Activated naive CD8-positive, alpha-beta T cell treated with anti-CD3 and anti-CD28 coated beads for 36 hours (primary cell): Measurements from ENCODE around the gene FCGR3A. TPM values are rescaled to one million over a fixed set of nuclear protein-coding genes. Genes with fewer than 3 reads are reported as not detected.
A peak's percentile ranks its signal among the peaks of the same experiment; 100 is the strongest.
"Not testable (repeated sequence)": the region's sequence is repeated elsewhere in the genome, so short reads cannot be mapped to it uniquely, and the experiment has no call there.

Experiments
- DNase-seq: peaks from one replicate; pipeline ENCODE4 v3.0.0; 2021
- H3K27ac Mint-ChIP-seq: one replicate; pipeline ENCODE4 v1.8.0; 2022; ENCODE audit warnings: mild to moderate bottlenecking, moderate library complexity, mixed read lengths
- H3K27me3 Mint-ChIP-seq: one replicate; pipeline ENCODE4 v1.8.0; 2022; ENCODE audit warnings: mild to moderate bottlenecking, mixed read lengths
- H3K36me3 Mint-ChIP-seq: one replicate; pipeline ENCODE4 v1.8.0; 2021; ENCODE audit warnings: mild to moderate bottlenecking, mixed read lengths
- H3K4me1 Mint-ChIP-seq: one replicate; pipeline ENCODE4 v1.8.0; 2021; ENCODE audit warnings: mixed read lengths
- H3K4me3 Mint-ChIP-seq: one replicate; pipeline ENCODE4 v1.8.0; 2022; ENCODE audit warnings: mild to moderate bottlenecking, moderate library complexity, mixed read lengths
- H3K9me3 Mint-ChIP-seq: one replicate; pipeline ENCODE4 v1.8.0; 2022; ENCODE audit warnings: mixed read lengths
- total RNA-seq, 2 experiments: library from RNA; stranded (reverse); gene quantifications; one replicate each; pipeline ENCODE4 v1.2.3, GENCODE V29; 2021

Gene FCGR3A
- total RNA-seq, 2 experiments from 2014 or later, result not detected

DNA sequence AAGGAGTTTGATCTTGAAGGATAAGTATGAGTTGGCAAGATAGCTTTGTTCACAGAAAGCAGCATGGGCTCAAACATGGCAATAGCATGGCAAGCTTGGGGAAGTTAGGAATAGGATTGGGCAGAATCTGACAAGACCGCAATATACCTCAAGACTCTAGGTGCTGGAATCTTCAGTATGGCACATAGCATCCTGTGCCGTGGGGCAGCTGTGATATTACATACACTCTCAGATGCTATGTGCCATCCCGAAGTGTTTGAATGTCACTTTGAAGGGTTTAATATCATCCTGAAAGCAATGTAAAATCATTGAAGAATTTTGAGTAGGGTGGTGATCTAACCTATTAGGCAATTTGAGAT lies 17.0 kb upstream of the FCGR3A start:
- H3K36me3 Mint-ChIP-seq, H3K4me3 Mint-ChIP-seq, H3K4me1 Mint-ChIP-seq, DNase-seq, H3K9me3 Mint-ChIP-seq, H3K27ac Mint-ChIP-seq: not testable (repeated sequence)
- peaks cover 10% of the 10 kb centered on the region for H3K27me3 Mint-ChIP-seq

DNA sequence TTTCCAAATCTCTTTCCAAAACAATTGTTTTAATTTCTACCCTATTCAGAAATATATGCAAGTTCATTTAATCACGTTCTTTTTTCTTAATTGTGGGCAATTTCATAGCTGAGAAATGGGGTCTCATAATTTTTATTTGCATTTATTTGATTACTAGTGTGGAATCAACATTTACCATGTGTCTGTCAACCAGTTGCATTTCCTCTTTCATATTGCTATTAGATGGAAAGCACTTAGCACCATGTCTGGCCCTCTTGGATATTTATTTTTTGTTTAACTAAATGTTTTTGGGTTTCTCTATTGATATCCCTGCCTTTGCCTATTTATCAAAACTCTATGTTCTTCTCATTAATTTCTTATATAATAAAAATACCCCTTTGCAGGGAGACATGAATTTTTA lies 13.9 kb upstream of the FCGR3A start:
- not testable (repeated sequence) for H3K27ac Mint-ChIP-seq, H3K27me3 Mint-ChIP-seq, DNase-seq, H3K9me3 Mint-ChIP-seq, H3K36me3 Mint-ChIP-seq, H3K4me3 Mint-ChIP-seq
- H3K4me1 Mint-ChIP-seq, result peaks cover 11% of the 10 kb centered on the region

- not testable (repeated sequence) for DNase-seq, H3K4me3 Mint-ChIP-seq, H3K27me3 Mint-ChIP-seq, H3K27ac Mint-ChIP-seq, H3K9me3 Mint-ChIP-seq, H3K36me3 Mint-ChIP-seq
- H3K4me1 Mint-ChIP-seq, result peaks cover 11% of the 10 kb centered on the region
Observed at GRCh38 chr1:161562441-161562840, 12.8 kb upstream of the FCGR3A start.

DNA sequence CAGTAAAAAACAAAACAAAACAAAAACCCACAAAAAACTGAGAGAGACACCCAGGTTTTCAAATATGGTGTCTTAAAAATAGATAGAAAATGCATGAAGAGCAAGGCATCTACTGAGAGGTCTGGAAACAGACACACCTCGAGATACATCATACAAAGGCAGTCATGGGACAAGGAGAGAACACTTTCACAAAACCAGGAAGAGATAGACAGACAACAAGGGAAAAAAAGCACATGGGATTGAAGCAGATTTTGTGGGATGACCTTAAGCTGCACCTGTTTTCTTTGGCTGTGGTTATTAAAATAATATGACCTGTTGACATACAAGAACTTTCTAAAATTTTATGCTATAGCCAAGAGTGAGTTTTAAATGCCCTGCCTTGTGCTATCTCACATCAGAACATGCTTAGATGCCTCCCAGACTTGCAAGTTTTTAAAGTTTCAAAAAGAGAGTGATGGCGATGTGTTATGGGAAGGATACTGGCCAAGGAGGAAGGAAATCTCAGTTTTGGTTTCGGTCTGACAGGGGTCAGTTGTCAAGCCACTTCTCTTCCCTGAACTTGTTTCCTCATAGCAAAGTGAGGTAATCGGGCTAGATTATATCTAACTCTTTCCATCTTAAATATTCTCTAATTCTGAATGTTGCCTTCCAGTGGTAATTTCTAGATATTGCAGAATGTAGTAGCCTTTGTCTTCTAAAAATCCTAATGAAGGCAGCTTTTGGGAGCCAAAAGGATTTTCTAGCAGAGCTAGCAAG lies 11.5 kb upstream of the FCGR3A start:
- not testable (repeated sequence) for H3K27ac Mint-ChIP-seq, H3K4me3 Mint-ChIP-seq, H3K9me3 Mint-ChIP-seq, H3K27me3 Mint-ChIP-seq, H3K36me3 Mint-ChIP-seq, DNase-seq, H3K4me1 Mint-ChIP-seq

- H3K4me1 Mint-ChIP-seq, result peaks cover 12% of the 10 kb centered on the region
Observed at GRCh38 chr1:161557506-161558450, 8.2 kb upstream of the FCGR3A start.

GRCh38 chr1:161556990-161557389 lies 7.4 kb upstream of the FCGR3A start:
- H3K27me3 Mint-ChIP-seq, H3K36me3 Mint-ChIP-seq, DNase-seq, H3K9me3 Mint-ChIP-seq, H3K4me3 Mint-ChIP-seq, H3K27ac Mint-ChIP-seq: not testable (repeated sequence)
- H3K4me1 Mint-ChIP-seq, result peaks cover 12% of the 10 kb centered on the region

More at GRCh38 chr1:161557506-161558450, 8.2 kb upstream of the FCGR3A start:
- not testable (repeated sequence) for H3K4me3 Mint-ChIP-seq, H3K27me3 Mint-ChIP-seq, H3K36me3 Mint-ChIP-seq, H3K27ac Mint-ChIP-seq, H3K9me3 Mint-ChIP-seq, DNase-seq

DNA sequence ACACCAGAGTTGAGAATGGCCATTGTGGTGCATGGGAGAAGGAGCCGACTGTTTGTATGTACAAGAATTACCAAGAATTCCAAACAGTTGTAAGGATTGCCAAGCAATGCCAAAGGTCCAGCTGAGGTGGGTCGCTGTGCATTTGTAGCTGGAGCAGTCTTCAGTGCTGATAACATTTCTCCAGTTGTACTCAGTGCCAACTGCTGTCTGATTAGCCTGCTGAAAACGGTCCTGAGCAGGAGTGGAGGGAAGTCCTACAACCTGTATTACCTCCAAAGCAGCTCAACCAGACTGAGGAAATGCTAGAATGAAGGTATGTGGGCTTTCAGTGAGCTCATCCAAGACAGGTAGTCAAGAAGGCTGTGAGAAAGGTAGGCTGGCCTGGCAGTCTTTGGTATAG lies 6.5 kb upstream of the FCGR3A start:
- H3K9me3 Mint-ChIP-seq, DNase-seq, H3K4me3 Mint-ChIP-seq, H3K27ac Mint-ChIP-seq, H3K27me3 Mint-ChIP-seq, H3K4me1 Mint-ChIP-seq, H3K36me3 Mint-ChIP-seq: not testable (repeated sequence)

DNA sequence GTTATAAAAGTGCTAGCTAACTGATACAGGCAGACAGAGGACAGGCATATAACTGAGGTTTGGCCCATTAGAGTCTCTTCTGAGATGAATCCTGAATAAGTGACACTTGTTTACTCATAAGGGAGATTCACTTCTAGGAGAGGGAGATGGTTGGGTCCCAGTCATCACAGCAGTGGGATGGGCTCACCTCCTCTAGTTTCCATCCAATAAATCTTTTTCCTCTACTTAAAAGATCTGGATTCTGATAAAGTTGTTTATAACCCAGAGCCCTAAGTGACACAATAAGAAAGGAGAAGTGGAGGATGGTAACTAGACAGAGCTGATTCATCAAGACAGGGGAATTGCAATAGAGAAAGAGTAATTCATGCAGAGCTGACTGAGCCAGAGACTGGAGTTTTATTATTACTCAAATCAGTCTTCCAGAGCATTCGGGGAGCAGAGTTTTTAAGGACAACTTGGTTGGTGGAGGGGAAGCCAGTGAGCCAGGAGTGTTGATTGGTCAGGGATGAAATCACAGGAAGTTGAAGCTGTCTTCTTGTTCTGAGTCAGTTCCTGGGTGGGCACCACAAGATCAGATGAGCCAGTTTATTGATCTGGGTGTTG lies 5.3 kb upstream of the FCGR3A start:
- not testable (repeated sequence) for H3K4me3 Mint-ChIP-seq, H3K27me3 Mint-ChIP-seq, DNase-seq, H3K9me3 Mint-ChIP-seq, H3K4me1 Mint-ChIP-seq, H3K36me3 Mint-ChIP-seq
- peak overlapping the region; percentile 38 for H3K27ac Mint-ChIP-seq

- H3K27me3 Mint-ChIP-seq, H3K4me1 Mint-ChIP-seq, H3K36me3 Mint-ChIP-seq, H3K4me3 Mint-ChIP-seq, H3K9me3 Mint-ChIP-seq, DNase-seq: not testable (repeated sequence)
- peak overlapping the region; percentile 42 for H3K27ac Mint-ChIP-seq
Observed at GRCh38 chr1:161554340-161554739, 4.7 kb upstream of the FCGR3A start.

- H3K9me3 Mint-ChIP-seq, H3K4me1 Mint-ChIP-seq, H3K4me3 Mint-ChIP-seq, DNase-seq, H3K27me3 Mint-ChIP-seq, H3K36me3 Mint-ChIP-seq, H3K27ac Mint-ChIP-seq: not testable (repeated sequence)
Observed at GRCh38 chr1:161553631-161554030, 4.0 kb upstream of the FCGR3A start.

DNA sequence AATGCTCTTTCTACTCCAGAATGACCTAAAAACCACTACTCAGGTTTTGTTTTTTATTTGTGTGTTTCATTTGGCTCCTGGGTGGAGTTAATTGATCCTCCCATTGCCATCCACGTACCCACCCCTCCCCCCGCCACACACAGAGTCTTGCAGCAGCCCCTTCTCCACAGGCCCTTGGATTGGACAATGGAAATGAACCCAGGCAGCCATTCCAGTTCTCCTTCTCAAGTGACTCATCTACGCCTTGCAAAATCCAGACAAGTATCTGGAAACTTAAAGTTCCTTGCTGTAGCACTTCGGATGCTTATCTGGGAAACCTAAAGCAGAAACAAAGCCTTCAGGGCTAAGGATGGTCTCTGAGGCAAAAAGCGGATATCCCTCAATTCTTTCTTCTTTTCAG lies 1.3 kb upstream of the FCGR3A start:
- not testable (repeated sequence) for H3K27ac Mint-ChIP-seq, H3K4me3 Mint-ChIP-seq

DNA sequence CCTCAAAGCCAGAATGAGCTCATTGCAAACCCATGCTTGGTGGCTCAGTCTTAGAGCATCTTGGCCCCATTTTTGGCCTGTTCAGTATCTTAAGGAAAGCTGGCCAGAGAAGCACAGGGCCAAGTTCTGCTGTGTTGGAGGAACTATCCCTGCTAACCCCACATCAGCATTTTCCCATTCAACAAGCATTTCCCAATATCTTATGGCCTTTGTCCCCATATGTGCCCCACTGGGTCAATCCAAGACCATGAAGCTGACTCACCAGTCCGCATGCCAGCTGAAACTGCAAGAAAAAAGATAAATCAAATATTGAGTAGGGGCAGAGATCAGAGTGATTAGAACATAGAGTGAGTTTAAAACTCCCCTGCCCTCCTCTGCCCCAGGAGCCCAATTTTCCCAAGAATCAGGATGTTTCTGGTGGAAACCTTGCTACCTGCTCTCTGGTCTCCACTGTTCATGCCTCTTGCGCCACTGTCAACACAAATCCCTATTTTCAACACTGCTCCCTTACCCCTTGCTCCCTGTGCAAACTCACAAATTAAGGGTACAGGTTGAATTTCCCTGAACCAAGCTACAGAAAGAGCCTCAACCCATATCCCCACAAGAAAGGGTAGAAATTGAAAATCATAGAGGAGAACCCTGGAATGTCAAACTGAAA lies 740 bp downstream of the FCGR3A start:
- H3K27ac Mint-ChIP-seq, DNase-seq, H3K4me3 Mint-ChIP-seq, H3K4me1 Mint-ChIP-seq, H3K27me3 Mint-ChIP-seq, H3K9me3 Mint-ChIP-seq, H3K36me3 Mint-ChIP-seq: not testable (repeated sequence)

More for the DNA sequence above, 1.3 kb upstream of the FCGR3A start:
- H3K27me3 Mint-ChIP-seq, H3K9me3 Mint-ChIP-seq, DNase-seq, H3K36me3 Mint-ChIP-seq: not testable (repeated sequence)
- H3K4me1 Mint-ChIP-seq, result peaks cover 11% of the 10 kb centered on the region

DNA sequence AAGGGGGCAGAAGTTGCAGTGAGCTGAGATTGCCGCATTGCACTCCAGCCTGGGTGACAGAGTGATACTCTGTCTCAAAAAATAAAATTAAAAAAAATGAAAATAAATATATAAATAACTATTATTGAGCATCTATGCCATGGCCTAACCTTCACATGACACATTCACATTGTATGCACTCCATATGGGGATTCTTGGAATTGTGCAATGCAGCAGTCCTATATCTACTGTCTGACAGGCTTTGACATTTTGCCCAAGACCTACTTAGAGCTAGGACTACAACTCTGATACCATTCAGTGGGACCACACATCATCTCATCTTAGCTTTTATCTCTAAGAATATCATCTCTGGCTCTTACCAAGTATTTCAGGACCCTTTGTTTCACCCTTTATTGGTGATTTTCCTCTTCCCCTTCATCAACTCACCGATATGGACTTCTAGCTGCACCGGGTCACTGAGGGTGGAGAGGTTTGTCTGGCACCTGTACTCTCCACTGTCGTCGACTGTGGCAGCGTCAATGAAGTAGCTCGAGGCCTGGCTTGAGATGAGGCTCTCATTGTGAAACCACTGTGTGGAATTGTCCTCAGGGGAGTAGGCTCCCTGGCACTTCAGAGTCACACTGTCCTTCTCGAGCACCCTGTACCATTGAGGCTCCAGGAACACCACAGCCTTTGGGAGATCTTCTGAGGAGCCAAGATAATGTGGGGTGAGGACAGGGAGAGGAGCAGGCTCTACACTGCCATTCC lies 1.4 kb downstream of the FCGR3A start:
- not testable (repeated sequence) for DNase-seq, H3K27me3 Mint-ChIP-seq, H3K4me3 Mint-ChIP-seq, H3K27ac Mint-ChIP-seq, H3K36me3 Mint-ChIP-seq, H3K9me3 Mint-ChIP-seq
- H3K4me1 Mint-ChIP-seq, result peaks cover 13% of the 10 kb centered on the region

DNA sequence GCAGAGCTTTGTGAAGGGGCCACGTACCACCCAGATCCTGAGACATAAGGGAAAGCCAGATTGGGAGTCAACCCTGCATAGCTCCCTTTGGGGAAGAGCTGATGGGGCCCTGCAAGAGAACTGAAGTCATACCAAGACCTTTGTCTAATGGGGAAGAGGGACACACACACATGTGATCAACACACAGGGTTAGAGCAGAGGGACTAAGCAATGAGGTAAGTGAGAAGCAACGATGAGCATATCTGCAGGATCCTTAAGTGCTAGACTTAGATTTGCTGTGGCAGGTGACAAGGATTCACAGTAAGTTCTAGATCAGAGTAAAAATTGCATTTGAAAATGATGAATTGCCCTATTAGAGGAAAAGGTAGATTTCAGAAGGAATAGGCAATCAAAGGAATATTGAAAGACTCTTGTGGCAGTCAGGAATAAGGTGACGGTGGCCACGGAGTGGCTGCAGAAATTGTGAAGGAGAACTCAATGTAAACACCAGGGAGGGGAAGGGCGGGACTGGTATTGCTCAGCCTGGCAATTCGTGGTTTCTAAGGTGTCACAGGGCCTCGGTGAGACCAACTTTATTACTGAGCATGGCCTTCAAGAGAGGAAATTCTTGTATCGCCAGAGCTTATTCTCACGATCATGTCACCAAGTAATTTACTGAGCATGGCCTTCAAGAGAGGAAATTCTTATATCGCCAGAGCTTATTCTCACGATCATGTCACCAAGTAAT lies 4.5 kb downstream of the FCGR3A start:
- H3K36me3 Mint-ChIP-seq, H3K27ac Mint-ChIP-seq, DNase-seq, H3K9me3 Mint-ChIP-seq, H3K4me3 Mint-ChIP-seq, H3K27me3 Mint-ChIP-seq: not testable (repeated sequence)
- peaks cover 39% of the 10 kb centered on the region for H3K4me1 Mint-ChIP-seq
